ENCODE measurements around the gene MED27.

MED27 gene

GRCh38 chr9:131847665-131848354 lies 231.9 kb downstream of the MED27 start:
- ATAC-seq (ENCODE audit: insufficient read depth, low read depth) (no peak), DNase-seq (no peak)
- Histone ChIP-seq H3K9ac (ENCODE audit: low read depth, low read length) (no peak overlapping the region), H3K79me2 (ENCODE audit: insufficient read depth, low read length) (no peaks in the 10 kb centered on the region), H3K4me2 (ENCODE audit: insufficient read depth, low read length) (no peak overlapping the region), H3K4me3 (ENCODE audit: low read depth in 1 of 2, low read length in 2 of 2) (no peak overlapping the region), H2AFZ (ENCODE audit: low read depth, low read length) (no peak overlapping the region), H3K4me1 (ENCODE audit: insufficient read depth, low read length) (no peaks in the 10 kb centered on the region), H4K20me1 (ENCODE audit: insufficient read depth, low read length) (no peaks in the 10 kb centered on the region), H3K27ac (ENCODE audit: low read length) (no peak overlapping the region), H3K36me3 (ENCODE audit: insufficient read depth, low read length) (no peaks in the 10 kb centered on the region), H3K9me3 (ENCODE audit: insufficient read depth, low read length, severe bottlenecking) (no peaks in the 10 kb centered on the region), H3K27me3 (ENCODE audit: insufficient read depth, low read length, poor library complexity) (no peaks in the 10 kb centered on the region)
- TF ChIP-seq, protein P1, sequence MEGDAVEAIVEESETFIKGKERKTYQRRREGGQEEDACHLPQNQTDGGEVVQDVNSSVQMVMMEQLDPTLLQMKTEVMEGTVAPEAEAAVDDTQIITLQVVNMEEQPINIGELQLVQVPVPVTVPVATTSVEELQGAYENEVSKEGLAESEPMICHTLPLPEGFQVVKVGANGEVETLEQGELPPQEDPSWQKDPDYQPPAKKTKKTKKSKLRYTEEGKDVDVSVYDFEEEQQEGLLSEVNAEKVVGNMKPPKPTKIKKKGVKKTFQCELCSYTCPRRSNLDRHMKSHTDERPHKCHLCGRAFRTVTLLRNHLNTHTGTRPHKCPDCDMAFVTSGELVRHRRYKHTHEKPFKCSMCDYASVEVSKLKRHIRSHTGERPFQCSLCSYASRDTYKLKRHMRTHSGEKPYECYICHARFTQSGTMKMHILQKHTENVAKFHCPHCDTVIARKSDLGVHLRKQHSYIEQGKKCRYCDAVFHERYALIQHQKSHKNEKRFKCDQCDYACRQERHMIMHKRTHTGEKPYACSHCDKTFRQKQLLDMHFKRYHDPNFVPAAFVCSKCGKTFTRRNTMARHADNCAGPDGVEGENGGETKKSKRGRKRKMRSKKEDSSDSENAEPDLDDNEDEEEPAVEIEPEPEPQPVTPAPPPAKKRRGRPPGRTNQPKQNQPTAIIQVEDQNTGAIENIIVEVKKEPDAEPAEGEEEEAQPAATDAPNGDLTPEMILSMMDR (IDR thresholded peaks at IDR 0.05; ENCODE audit: borderline replicate concordance, extremely low read depth, low read length, poor library complexity, severe bottlenecking), result no peak
- no peak for TF ChIP-seq EZH2 (IDR thresholded peaks at IDR 0.05; ENCODE audit: borderline replicate concordance, low read depth, low read length, severe bottlenecking)

GRCh38 chr9:131845305-131846298 lies 234.1 kb downstream of the MED27 start:
- no peaks in the 10 kb centered on the region for H4K20me1 ChIP-seq (ENCODE audit: insufficient read depth, low read length)
- H3K9me3 ChIP-seq (ENCODE audit: insufficient read depth, low read length, severe bottlenecking), result no peaks in the 10 kb centered on the region
- TF ChIP-seq EZH2 (IDR thresholded peaks at IDR 0.05; ENCODE audit: borderline replicate concordance, low read depth, low read length, severe bottlenecking), result no peak
- TF ChIP-seq, protein P1 (IDR thresholded peaks at IDR 0.05; ENCODE audit: borderline replicate concordance, extremely low read depth, low read length, poor library complexity, severe bottlenecking), result no peak
- no peak overlapping the region for H3K9ac ChIP-seq (ENCODE audit: low read depth, low read length)
- H2AFZ ChIP-seq (ENCODE audit: low read depth, low read length), result no peak overlapping the region
- H3K4me1 ChIP-seq (ENCODE audit: insufficient read depth, low read length), result no peaks in the 10 kb centered on the region
- no peaks in the 10 kb centered on the region for H3K27me3 ChIP-seq (ENCODE audit: insufficient read depth, low read length, poor library complexity)
- no peak for DNase-seq
- no peak overlapping the region for H3K4me2 ChIP-seq (ENCODE audit: insufficient read depth, low read length)
- H3K4me3 ChIP-seq (ENCODE audit: low read depth in 1 of 2, low read length in 2 of 2), result no peak overlapping the region
- H3K36me3 ChIP-seq (ENCODE audit: insufficient read depth, low read length), result no peaks in the 10 kb centered on the region
- no peak overlapping the region for H3K27ac ChIP-seq (ENCODE audit: low read length)
- no peaks in the 10 kb centered on the region for H3K79me2 ChIP-seq (ENCODE audit: insufficient read depth, low read length)
- ATAC-seq (ENCODE audit: insufficient read depth, low read depth), result no peak

DNA sequence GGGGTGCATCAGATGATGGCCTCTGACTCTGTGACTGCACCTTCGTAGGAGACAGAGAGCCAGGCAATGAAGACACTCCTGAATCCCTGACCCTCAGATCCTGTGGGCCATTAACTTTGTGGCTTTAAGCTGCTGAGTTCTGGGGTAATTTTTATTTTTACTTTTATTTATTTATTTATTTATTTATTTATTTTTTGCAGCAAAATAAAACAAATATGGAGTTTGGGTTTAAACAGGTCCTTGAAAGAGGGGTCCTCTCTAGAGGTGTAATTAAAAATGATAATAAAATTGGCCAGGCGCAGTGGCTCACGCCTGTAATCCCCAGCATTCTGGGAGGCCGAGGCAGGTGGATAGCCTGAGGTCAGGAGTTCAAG lies 234.9 kb downstream of the MED27 start:
- Histone ChIP-seq H3K79me2 (ENCODE audit: insufficient read depth, low read length) (no peaks in the 10 kb centered on the region), H3K27ac (ENCODE audit: low read length) (no peak overlapping the region), H3K4me2 (ENCODE audit: insufficient read depth, low read length) (no peak overlapping the region), H3K27me3 (ENCODE audit: insufficient read depth, low read length, poor library complexity) (no peaks in the 10 kb centered on the region), H3K36me3 (ENCODE audit: insufficient read depth, low read length) (no peaks in the 10 kb centered on the region), H3K4me3 (ENCODE audit: low read depth in 1 of 2, low read length in 2 of 2) (no peak overlapping the region), H3K4me1 (ENCODE audit: insufficient read depth, low read length) (no peaks in the 10 kb centered on the region), H4K20me1 (ENCODE audit: insufficient read depth, low read length) (no peaks in the 10 kb centered on the region), H3K9me3 (ENCODE audit: insufficient read depth, low read length, severe bottlenecking) (no peaks in the 10 kb centered on the region), H3K9ac (ENCODE audit: low read depth, low read length) (no peak overlapping the region), H2AFZ (ENCODE audit: low read depth, low read length) (no peak overlapping the region)
- ATAC-seq (ENCODE audit: insufficient read depth, low read depth) (no peak), DNase-seq (no peak)
- no peak for TF ChIP-seq EZH2 (IDR thresholded peaks at IDR 0.05; ENCODE audit: borderline replicate concordance, low read depth, low read length, severe bottlenecking)
- TF ChIP-seq, protein P1 (IDR thresholded peaks at IDR 0.05; ENCODE audit: borderline replicate concordance, extremely low read depth, low read length, poor library complexity, severe bottlenecking), result no peak

Data from DND-41 (cell line).